LNCaP clone FGC (cell line): ENCODE data around the gene PHF14.
"Not testable (repeated sequence)": the region's sequence is repeated elsewhere in the genome, so short reads cannot be mapped to it uniquely, and the experiment has no call there.

Source experiments
- DNase-seq: peaks from one replicate; pipeline ENCODE4 v3.0.0-alpha.2; 2011; ENCODE audit warnings: low read depth
- H3K4me3 ChIP-seq: 2 replicates; pipeline ENCODE4 v1.5.1; 2011; ENCODE audit warnings: mild to moderate bottlenecking, low read depth, low read length, control low read depth
- TF ChIP-seq, protein P1 (sequence below): IDR thresholded peaks from 2 replicates; pipeline ENCODE4 v1.5.1; 2012; ENCODE audit warnings: mild to moderate bottlenecking; ENCODE audit not compliant: control insufficient read depth, insufficient read depth; ENCODE audit errors: extremely low read depth

The PHF14 gene, protein sequence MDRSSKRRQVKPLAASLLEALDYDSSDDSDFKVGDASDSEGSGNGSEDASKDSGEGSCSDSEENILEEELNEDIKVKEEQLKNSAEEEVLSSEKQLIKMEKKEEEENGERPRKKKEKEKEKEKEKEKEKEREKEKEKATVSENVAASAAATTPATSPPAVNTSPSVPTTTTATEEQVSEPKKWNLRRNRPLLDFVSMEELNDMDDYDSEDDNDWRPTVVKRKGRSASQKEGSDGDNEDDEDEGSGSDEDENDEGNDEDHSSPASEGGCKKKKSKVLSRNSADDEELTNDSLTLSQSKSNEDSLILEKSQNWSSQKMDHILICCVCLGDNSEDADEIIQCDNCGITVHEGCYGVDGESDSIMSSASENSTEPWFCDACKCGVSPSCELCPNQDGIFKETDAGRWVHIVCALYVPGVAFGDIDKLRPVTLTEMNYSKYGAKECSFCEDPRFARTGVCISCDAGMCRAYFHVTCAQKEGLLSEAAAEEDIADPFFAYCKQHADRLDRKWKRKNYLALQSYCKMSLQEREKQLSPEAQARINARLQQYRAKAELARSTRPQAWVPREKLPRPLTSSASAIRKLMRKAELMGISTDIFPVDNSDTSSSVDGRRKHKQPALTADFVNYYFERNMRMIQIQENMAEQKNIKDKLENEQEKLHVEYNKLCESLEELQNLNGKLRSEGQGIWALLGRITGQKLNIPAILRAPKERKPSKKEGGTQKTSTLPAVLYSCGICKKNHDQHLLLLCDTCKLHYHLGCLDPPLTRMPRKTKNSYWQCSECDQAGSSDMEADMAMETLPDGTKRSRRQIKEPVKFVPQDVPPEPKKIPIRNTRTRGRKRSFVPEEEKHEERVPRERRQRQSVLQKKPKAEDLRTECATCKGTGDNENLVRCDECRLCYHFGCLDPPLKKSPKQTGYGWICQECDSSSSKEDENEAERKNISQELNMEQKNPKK

DNA sequence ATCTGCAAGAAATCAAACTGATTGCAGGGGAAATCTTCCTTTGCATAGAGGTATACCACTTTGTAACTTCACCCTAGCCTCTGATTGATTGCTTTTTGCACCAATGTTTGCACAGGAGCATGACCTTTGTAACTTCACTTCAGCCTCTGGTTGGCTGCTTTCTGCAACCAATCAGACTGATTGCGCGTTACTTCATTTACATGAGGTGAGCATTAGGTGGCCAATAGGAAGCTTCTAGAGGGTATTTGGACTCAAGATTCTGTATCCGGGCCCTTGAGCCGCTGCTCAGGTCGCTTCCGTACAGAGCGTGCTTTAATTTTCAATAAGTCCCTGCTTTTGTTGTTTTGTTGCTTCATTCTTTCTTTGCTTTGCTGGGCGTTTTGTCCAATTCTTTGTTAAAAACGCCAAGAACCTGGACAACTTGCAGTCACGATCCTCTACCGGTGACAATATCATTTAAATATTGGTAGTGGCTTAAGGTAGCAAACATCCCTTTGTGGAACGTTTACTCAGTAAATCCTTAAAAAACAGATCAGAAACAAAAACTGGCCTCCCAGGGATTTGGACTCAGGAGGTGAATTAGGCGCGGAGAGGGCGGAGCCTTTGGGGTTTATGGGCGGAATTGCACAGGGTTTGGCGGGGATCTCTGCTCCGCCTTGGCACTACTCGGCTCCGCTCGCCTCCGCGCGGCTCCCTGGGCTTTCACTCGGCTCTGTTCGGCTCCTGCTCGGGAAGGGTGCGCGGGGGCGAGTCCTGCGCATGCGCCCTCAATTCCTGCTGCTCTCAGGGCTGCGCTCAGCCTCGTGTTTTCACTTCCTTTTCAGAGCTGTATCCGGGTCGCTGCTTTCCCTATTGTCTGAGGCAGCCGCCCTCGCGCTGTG, at the start of gene PHF14:
Gene PHF14, plus strand, starts transcription at position 812 of the 881 bp plus-strand sequence. CDS start 452 bp downstream, outside the sequence.
- DNase-seq = peak; percentile 94
- TF ChIP-seq, protein P1, sequence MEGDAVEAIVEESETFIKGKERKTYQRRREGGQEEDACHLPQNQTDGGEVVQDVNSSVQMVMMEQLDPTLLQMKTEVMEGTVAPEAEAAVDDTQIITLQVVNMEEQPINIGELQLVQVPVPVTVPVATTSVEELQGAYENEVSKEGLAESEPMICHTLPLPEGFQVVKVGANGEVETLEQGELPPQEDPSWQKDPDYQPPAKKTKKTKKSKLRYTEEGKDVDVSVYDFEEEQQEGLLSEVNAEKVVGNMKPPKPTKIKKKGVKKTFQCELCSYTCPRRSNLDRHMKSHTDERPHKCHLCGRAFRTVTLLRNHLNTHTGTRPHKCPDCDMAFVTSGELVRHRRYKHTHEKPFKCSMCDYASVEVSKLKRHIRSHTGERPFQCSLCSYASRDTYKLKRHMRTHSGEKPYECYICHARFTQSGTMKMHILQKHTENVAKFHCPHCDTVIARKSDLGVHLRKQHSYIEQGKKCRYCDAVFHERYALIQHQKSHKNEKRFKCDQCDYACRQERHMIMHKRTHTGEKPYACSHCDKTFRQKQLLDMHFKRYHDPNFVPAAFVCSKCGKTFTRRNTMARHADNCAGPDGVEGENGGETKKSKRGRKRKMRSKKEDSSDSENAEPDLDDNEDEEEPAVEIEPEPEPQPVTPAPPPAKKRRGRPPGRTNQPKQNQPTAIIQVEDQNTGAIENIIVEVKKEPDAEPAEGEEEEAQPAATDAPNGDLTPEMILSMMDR = no peak
- H3K4me3 ChIP-seq = peak within 1 kb of the TSS; percentile 69

DNA sequence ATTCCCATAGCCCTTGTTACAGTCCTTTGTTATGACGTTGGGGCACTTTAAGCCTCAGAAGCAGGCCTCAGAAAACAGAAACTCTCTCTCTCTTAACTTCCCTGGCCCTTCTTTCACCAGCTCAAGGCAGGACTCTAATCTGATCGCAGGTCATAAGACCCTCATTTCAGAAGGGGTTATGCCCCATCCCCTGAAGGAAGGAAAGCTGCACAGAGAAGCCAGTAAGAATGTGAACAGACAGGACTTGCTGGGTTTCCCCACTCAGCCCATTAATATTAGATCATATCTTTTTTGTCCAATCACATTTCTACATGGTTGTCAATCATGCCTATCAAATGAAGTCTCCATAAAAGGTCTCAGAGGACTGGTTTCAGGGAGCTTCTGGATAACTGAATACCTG, 49.3 kb upstream of the PHF14 start:
- TF ChIP-seq, protein P1 = no peak
- H3K4me3 ChIP-seq = no peak overlapping the region
- no peak for DNase-seq

DNA sequence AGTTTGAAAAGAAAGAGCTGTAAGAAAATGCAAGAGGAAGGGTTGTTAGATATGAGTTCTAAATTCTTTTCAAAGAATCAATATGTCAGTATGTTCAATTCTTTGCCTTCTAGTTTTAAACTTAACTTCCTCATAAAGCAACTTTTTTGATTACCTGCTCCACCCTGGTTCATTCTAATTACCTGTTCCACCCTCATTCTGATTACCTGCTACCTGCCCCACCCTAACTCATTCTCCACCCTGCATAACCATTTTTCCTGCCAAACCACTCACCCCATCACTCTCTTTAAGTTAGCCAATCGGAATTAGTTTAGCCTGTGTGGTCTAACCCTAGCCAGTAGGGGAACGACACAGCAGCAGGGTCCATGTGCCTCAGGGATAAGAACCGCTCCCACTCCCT, 45.5 kb upstream of the PHF14 start:
- DNase-seq, H3K4me3 ChIP-seq: not testable (repeated sequence)

DNA sequence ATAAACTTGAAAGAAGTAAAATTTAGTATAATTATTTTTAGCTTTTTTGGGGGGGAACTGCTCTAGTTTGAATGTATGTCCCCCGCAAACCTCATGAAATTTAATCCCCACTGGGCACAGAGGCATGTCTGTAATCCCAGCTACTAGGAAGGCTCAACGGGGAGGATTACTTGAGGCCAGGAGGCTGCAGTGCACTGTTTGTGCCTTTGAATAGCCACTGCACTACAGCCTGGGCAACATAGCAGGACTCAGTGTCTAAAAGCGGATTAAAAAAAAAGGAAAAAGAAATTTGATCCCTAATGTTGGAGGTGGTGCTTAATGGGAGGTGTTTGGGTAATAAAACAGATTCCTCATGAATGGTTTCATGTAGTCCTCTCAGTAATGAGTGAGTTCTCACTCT, 43.1 kb upstream of the PHF14 start:
- no peak for DNase-seq
- H3K4me3 ChIP-seq = no peak overlapping the region
- TF ChIP-seq, protein P1 = no peak

DNA sequence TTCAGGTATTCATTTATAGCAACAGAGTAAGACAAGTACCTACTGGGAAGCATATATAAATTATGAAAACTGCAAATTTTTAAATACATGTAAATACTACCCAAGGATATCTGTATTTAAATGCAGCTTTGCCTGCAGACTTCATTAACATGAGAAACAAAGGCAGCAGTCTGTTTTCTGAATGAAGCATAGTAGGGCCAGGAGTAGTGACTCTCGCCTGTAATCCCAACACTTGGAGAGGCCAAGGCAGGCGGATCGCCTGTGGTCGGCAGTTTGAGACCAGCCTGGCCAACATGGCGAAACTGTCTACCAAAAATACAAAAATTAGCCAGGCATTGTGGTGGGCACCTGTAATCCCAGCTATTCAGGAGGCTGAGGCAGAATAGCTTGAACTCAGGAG, 42.5 kb upstream of the PHF14 start:
- H3K4me3 ChIP-seq = no peak overlapping the region
- TF ChIP-seq, protein P1 = no peak
- no peak for DNase-seq

DNA sequence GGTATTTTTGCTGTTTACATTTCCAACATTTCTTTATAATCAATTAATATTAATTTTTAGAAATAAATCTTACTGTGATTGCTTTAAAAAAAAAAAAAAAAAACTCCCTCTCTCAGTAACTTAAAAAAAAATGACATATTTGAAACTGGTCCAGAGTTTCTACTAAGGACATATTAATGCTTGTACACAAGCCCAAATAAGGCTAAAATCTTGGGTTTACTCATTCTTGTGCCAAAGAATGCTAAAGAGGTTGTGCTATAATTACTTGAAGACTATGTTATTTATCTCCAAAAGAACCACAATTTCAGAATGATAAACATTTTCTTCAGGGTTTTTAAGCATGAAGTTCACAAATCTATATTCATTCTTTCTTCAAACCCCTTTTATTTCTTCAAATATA, 39.4 kb upstream of the PHF14 start:
- DNase-seq = no peak
- TF ChIP-seq, protein P1 = no peak
- no peak overlapping the region for H3K4me3 ChIP-seq
